Hepatic stellate cell (primary cell): ENCODE data around the gene GULP1.

Experiments used
- DNase-seq: peaks from one replicate; pipeline ENCODE4 v3.0.0; 2011; ENCODE audit warnings: low spot score

Gene GULP1

GRCh38 chr2:188367164-188367563 lies 75.5 kb downstream of the GULP1 start:
- DNase-seq = no peak

GRCh38 chr2:188369365-188369764 lies 77.7 kb downstream of the GULP1 start:
- peak; percentile 49 for DNase-seq

GRCh38 chr2:188378371-188378950 lies 86.8 kb downstream of the GULP1 start:
- no peak for DNase-seq

- DNase-seq = no peak
These were observed 88.1 kb downstream of the GULP1 start for GRCh38 chr2:188379748-188380147.

- DNase-seq = no peak
These were observed 88.6 kb downstream of the GULP1 start for GRCh38 chr2:188380280-188380679.

- no peak for DNase-seq
These were observed 89.9 kb downstream of the GULP1 start for GRCh38 chr2:188381614-188382013.

- no peak for DNase-seq
These were observed 90.4 kb downstream of the GULP1 start for GRCh38 chr2:188382107-188382506.

GRCh38 chr2:188383158-188383557 lies 91.5 kb downstream of the GULP1 start:
- no peak for DNase-seq

- no peak for DNase-seq
These were observed 94.2 kb downstream of the GULP1 start for GRCh38 chr2:188385857-188386256.

- no peak for DNase-seq
These were observed 97.2 kb downstream of the GULP1 start for GRCh38 chr2:188388831-188389230.

GRCh38 chr2:188391354-188391753 lies 99.7 kb downstream of the GULP1 start:
- no peak for DNase-seq

GRCh38 chr2:188394931-188395472 lies 103.3 kb downstream of the GULP1 start:
- DNase-seq = no peak

- no peak for DNase-seq
These were observed 104.4 kb downstream of the GULP1 start for GRCh38 chr2:188395903-188396689.

- DNase-seq = no peak
These were observed 107.5 kb downstream of the GULP1 start for GRCh38 chr2:188399159-188399558.

GRCh38 chr2:188403676-188404075 lies 112.0 kb downstream of the GULP1 start:
- peak; percentile 9 for DNase-seq

- DNase-seq = peak; percentile 21
These were observed 112.8 kb downstream of the GULP1 start for GRCh38 chr2:188404341-188405004.

- DNase-seq = no peak
These were observed 114.7 kb downstream of the GULP1 start for GRCh38 chr2:188406414-188406813.

GRCh38 chr2:188410504-188411235 lies 119.0 kb downstream of the GULP1 start:
- DNase-seq = no peak

- no peak for DNase-seq
These were observed 120.5 kb downstream of the GULP1 start for GRCh38 chr2:188412190-188412589.

GRCh38 chr2:188414411-188414810 lies 122.7 kb downstream of the GULP1 start:
- peak; percentile 12 for DNase-seq

- DNase-seq = no peak
These were observed 123.4 kb downstream of the GULP1 start for GRCh38 chr2:188414869-188415753.
